Subcutaneous abdominal adipose tissue (tissue), 5 donors: ENCODE data around the gene CRABP1.
A peak's percentile ranks its signal among the peaks of the same experiment; 100 is the strongest.

Experiments used
- H3K27ac ChIP-seq: one replicate; pipeline ENCODE4 v1.7.0; 2013; ENCODE audit warnings: low read depth, mild to moderate bottlenecking, inconsistent platforms, low read length, moderate library complexity
- H3K27me3 ChIP-seq, 5 donors: one replicate each; pipeline ENCODE4 v1.7.0; 2013; ENCODE audit warnings: low read length in 5 of 5, inconsistent platforms in 1 of 5; ENCODE audit not compliant: control insufficient read depth in 5 of 5, insufficient read depth in 4 of 5
- H3K36me3 ChIP-seq, 5 donors: one replicate each; pipeline ENCODE4 v1.7.0; 2013; ENCODE audit warnings: low read length in 5 of 5; ENCODE audit not compliant: control insufficient read depth in 5 of 5, insufficient read depth in 5 of 5
- H3K4me1 ChIP-seq, 5 donors: one replicate each; pipeline ENCODE4 v1.7.0; 2013; ENCODE audit warnings: low read length in 5 of 5, mild to moderate bottlenecking in 3 of 5, moderate library complexity in 1 of 5; ENCODE audit not compliant: control insufficient read depth in 5 of 5, insufficient read depth in 5 of 5
- H3K4me3 ChIP-seq, 5 donors: one replicate each; pipeline ENCODE4 v1.7.0; 2013; ENCODE audit warnings: low read length in 5 of 5, low read depth in 1 of 5
- H3K9ac ChIP-seq, 5 donors: one replicate each; pipeline ENCODE4 v1.7.0; 2013; ENCODE audit warnings: low read length in 5 of 5, mild to moderate bottlenecking in 4 of 5, moderate library complexity in 3 of 5
- H3K9me3 ChIP-seq, 5 donors: one replicate each; pipeline ENCODE4 v1.7.0; 2013; ENCODE audit warnings: low read length in 5 of 5; ENCODE audit not compliant: control insufficient read depth in 5 of 5
- donor health status: healthy.
- donor health status: healthy.
- donor health status: healthy.
- donor health status: healthy.
- donor health status: healthy.

Gene CRABP1

GRCh38 chr15:78316283-78317083 is 23.7 kb upstream of the CRABP1 start:
- Histone ChIP-seq H3K4me1 (no peaks in the 10 kb centered on the region), H3K9ac (no peak overlapping the region), H3K36me3 (no peaks in the 10 kb centered on the region), H3K4me3 (no peak overlapping the region), H3K27me3 (peaks cover 0 to 8% (median 2%) of the 10 kb centered on the region in 5 donors), H3K9me3 (no peaks in the 10 kb centered on the region), H3K27ac (no peak overlapping the region)

GRCh38 chr15:78317145-78317836 is 22.9 kb upstream of the CRABP1 start:
- peaks cover 0 to 5% (median 1%) of the 10 kb centered on the region in 5 donors for H3K4me1 ChIP-seq
- H3K4me3 ChIP-seq, result no peak overlapping the region
- H3K27ac ChIP-seq, result no peak overlapping the region
- no peak overlapping the region for H3K9ac ChIP-seq
- no peaks in the 10 kb centered on the region for H3K9me3 ChIP-seq
- no peaks in the 10 kb centered on the region for H3K36me3 ChIP-seq
- peaks cover 0 to 8% (median 2%) of the 10 kb centered on the region in 5 donors for H3K27me3 ChIP-seq

GRCh38 chr15:78319588-78319987 is 20.6 kb upstream of the CRABP1 start:
- peaks cover 0 to 3% (median 0%) of the 10 kb centered on the region in 5 donors for H3K27me3 ChIP-seq
- H3K4me3 ChIP-seq, result no peak overlapping the region
- no peak overlapping the region for H3K9ac ChIP-seq
- H3K4me1 ChIP-seq, result peaks cover 0 to 11% (median 1%) of the 10 kb centered on the region in 5 donors
- no peaks in the 10 kb centered on the region for H3K36me3 ChIP-seq
- H3K27ac ChIP-seq, result no peak overlapping the region
- H3K9me3 ChIP-seq, result no peaks in the 10 kb centered on the region

GRCh38 chr15:78320183-78320582 is 20.0 kb upstream of the CRABP1 start:
- no peaks in the 10 kb centered on the region for H3K9me3 ChIP-seq
- H3K4me1 ChIP-seq, result peaks cover 0 to 11% (median 4%) of the 10 kb centered on the region in 5 donors
- H3K4me3 ChIP-seq, result no peak overlapping the region
- H3K9ac ChIP-seq, result no peak overlapping the region
- H3K36me3 ChIP-seq, result no peaks in the 10 kb centered on the region
- H3K27me3 ChIP-seq, result peaks cover 0 to 2% (median 0%) of the 10 kb centered on the region in 5 donors
- H3K27ac ChIP-seq, result no peak overlapping the region

GRCh38 chr15:78321041-78321570 is 19.0 kb upstream of the CRABP1 start:
- H3K4me3 ChIP-seq, result no peak overlapping the region
- no peak overlapping the region for H3K27ac ChIP-seq
- no peaks in the 10 kb centered on the region for H3K9me3 ChIP-seq

GRCh38 chr15:78321786-78322185 is 18.4 kb upstream of the CRABP1 start:
- Histone ChIP-seq H3K9me3 (no peaks in the 10 kb centered on the region), H3K27ac (no peak overlapping the region), H3K4me3 (no peak overlapping the region), H3K27me3 (no peaks in the 10 kb centered on the region), H3K36me3 (no peaks in the 10 kb centered on the region), H3K9ac (no peak overlapping the region), H3K4me1 (peaks cover 0 to 11% (median 4%) of the 10 kb centered on the region in 5 donors)

More at GRCh38 chr15:78321041-78321570, 19.0 kb upstream of the CRABP1 start:
- H3K4me1 ChIP-seq, result peaks cover 0 to 11% (median 4%) of the 10 kb centered on the region in 5 donors
- no peak overlapping the region for H3K9ac ChIP-seq
- no peaks in the 10 kb centered on the region for H3K27me3 ChIP-seq
- H3K36me3 ChIP-seq, result no peaks in the 10 kb centered on the region

GRCh38 chr15:78322243-78322642 is 17.9 kb upstream of the CRABP1 start:
- Histone ChIP-seq H3K9me3 (no peaks in the 10 kb centered on the region), H3K9ac (peak overlapping the region in 1 of 5 donors; percentile 44), H3K4me1 (peaks cover 0 to 11% (median 4%) of the 10 kb centered on the region in 5 donors), H3K36me3 (no peaks in the 10 kb centered on the region), H3K27ac (no peak overlapping the region), H3K27me3 (no peaks in the 10 kb centered on the region), H3K4me3 (no peak overlapping the region)

- no peak overlapping the region for H3K27ac ChIP-seq
- no peaks in the 10 kb centered on the region for H3K9me3 ChIP-seq
- no peaks in the 10 kb centered on the region for H3K27me3 ChIP-seq
- H3K4me3 ChIP-seq, result no peak overlapping the region
- H3K4me1 ChIP-seq, result peaks cover 0 to 11% (median 4%) of the 10 kb centered on the region in 5 donors
- H3K36me3 ChIP-seq, result no peaks in the 10 kb centered on the region
- peak overlapping the region in 1 of 5 donors; percentile 44 for H3K9ac ChIP-seq
Measured at GRCh38 chr15:78322724-78323521, 17.2 kb upstream of the CRABP1 start.

- no peaks in the 10 kb centered on the region for H3K27me3 ChIP-seq
- H3K27ac ChIP-seq, result no peak overlapping the region
- H3K4me1 ChIP-seq, result peaks cover 0 to 11% (median 4%) of the 10 kb centered on the region in 5 donors
- no peak overlapping the region for H3K4me3 ChIP-seq
- no peaks in the 10 kb centered on the region for H3K36me3 ChIP-seq
- H3K9me3 ChIP-seq, result no peaks in the 10 kb centered on the region
- H3K9ac ChIP-seq, result no peak overlapping the region
Measured at GRCh38 chr15:78323693-78324092, 16.5 kb upstream of the CRABP1 start.
